HK-2 (cell line): Measurements from ENCODE around the gene CEP104.

Source experiments
- DNase-seq: peaks from one replicate; pipeline ENCODE4 v3.0.0-alpha.2; 2018; ENCODE audit not compliant: unreplicated experiment

CEP104 gene

DNA sequence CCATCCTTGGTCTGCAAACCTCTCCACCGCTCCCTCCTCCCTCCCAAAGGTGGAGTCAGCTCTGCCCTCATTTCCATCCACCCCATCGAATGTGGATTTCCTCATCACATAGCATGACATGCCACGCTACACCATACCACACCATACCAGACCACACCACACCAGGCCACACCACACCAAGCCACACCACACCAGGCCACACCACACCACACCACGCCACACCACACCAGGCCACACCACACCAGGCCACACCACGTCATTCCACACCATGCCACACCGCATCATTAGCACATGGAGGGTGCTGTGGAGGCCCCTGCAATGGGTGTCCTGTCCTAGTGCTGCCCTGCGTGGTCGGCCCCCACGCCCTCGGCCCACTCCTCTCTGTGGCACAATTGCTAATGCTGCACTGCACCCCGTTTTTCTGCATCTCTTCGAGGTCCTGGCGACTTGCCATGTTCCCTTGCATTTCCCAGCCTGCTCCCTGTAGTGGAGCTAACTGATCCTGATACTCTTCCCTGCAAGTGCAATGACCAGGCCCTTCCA is 11.5 kb upstream of the CEP104 start:
- no peak for DNase-seq

- DNase-seq: no peak
These were observed 8.7 kb upstream of the CEP104 start for GRCh38 chr1:3865606-3866160.

- no peak for DNase-seq
These were observed 7.9 kb upstream of the CEP104 start for GRCh38 chr1:3864884-3865283.

DNA sequence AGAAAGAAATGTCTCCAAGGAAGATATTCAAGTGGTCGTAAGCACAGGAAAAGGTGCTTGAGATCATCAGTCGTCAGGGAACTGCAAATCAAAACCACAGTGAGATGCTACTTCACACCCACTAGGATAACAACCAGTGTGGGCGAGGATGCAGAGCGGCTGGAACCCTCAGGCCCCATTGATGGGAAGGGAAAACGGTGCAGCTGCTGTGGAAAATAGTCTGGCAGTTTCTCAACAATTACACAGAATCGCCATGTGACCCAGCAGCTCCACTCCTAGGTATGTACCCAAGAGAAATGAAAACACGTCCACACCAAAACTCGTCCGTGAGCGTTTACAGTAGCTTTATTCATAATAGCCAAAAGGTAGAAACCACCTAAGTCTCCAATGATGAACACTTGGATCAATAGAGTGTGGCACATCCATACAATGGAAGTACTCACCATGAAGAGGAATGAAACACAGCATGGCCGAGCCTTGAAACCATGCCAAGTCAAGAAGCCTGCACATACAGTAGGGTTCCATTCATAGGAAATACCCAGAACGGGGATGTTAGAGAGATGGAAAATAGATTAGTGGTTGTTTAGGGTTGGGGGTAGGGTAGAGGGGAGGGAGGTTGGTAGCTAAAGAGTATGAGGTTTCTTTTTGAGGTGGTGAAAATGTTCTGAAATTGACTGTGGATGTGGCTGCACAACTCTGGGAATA is 6.4 kb upstream of the CEP104 start:
- DNase-seq: no peak

DNA sequence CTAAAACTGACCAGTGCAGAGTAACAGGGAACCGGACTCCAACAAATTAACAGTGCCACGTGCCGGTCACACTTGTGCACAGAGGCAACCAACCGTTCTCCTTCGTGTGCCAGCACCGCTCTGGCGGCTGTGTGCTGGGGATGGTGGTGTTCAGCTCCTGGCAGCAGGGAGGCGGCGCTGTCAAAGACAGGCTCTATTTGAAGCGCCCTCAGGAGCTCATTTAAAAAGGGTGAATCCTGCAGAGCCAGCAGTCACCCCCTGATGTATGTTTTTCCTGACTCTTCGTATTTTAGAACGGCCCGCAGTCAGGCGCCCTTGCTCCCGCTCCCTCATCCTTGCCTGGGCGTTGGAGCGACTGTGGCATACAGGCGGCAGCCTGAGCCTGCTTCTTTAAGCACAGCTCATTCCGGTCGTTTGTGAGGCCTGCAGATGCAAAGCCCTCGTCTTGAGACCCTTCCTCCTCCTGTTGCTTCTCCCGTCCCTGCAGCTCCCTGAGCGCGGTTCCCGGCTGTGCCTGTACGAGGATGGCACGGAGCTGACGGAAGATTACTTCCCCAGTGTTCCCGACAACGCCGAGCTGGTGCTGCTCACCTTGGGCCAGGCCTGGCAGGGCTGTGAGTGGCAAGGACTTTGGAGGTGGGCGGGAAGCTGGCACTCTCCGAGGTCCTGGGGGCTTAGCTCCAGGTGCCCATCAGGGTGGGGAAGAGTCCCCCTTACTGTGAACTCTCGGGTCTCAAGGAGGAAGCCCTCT is 1.4 kb upstream of the CEP104 start:
- DNase-seq: peak; percentile 27

DNA sequence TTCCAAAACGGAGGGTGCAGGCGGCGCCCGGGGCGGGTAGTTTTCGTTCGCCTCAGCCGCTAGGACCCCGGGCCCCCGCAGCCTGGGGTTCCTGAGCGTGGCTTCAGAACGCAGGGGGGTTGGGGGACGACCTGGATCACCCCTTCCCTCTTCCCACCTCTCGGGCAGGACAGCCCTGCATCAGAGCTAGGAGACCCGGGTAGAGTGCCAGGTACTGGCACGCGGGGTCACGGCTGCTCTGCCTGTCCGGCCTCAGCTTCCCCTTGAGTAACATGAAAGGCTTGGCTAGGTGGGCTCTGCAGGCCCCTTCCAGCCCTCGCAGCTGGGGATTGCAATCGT is 749 bp upstream of the CEP104 start:
- peak; percentile 18 for DNase-seq

- DNase-seq: no peak
These were observed 4.1 kb downstream of the CEP104 start for GRCh38 chr1:3852711-3853485.

DNA sequence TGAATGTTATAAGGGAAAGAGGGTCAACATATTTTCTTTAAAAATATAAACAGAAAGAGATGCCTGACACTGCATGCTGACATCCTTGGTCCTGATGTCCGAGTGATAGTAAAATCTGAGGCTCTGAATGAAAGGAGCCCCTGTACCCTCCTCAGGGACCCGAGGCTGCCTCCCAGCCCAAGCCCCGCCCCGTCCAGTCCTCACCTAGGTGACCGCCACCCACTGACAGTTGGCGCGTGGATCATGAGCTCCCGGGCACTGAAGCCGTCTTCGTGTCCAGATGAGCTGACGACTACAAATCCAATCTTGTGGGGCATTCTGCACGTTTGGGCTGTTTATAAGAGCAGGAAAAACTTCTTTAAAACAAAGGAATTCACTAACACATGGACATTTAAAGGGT is 4.9 kb downstream of the CEP104 start:
- DNase-seq: no peak

GRCh38 chr1:3851292-3851691 is 5.7 kb downstream of the CEP104 start:
- no peak for DNase-seq

- no peak for DNase-seq
These were observed 6.2 kb downstream of the CEP104 start for GRCh38 chr1:3850857-3851256.

DNA sequence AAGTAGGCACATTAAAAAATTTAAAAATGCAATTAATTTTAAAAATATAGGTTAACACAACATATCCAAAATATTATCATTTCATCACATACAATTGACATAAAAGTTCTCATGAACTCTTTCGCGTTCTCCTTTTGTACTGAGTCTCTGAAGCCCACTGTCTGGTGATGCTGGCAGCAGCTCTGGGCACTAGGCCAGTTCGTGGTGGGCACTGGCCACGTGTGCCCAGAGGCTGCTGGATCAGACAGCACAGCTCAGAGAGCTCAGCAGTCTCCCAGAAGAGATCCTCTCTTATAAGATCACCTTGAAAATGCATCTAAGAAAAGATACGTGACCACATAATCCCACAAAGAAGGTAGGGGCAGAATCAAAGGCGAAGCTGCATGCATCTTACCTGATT is 9.9 kb downstream of the CEP104 start:
- no peak for DNase-seq

- DNase-seq: no peak
These were observed 10.5 kb downstream of the CEP104 start for GRCh38 chr1:3846541-3846940.

DNA sequence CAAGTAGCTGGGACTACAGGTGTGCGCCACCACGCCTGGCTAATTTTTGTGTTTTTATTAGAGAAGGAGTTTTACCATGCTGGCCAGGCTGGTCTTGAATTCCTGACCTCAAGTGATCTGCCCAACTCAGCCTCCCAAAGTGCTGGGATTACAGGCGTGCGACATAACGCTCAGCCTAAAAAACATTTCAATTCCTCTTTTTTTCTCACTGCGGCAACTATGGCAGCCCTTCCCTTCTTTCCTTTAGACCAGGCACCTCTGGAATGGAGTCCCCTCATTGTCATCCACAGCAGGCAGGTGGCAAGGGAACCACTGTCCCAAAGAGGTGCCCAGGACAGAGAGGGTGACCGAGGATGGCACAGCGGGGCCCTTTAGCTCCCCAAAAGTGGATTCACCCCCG is 14.1 kb downstream of the CEP104 start:
- no peak for DNase-seq

DNA sequence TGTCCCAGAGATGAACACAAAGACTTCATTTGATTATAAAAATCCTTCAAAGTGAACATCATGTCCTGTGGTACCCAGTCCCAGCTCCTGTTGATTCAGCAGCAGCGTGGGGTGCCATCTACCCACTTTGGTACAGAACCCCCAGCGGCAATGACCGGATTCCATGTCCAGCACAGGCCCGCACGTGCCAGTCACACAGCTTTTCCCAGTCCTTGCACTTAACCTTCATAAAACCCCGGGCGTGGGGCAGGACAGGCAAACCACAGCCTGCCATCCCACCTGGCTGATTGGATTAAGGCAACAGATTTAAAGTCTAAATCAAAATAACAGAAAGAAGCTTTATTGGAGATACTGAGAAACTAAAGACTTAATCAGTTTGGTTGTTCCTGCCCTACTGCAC is 15.5 kb downstream of the CEP104 start:
- DNase-seq: no peak

GRCh38 chr1:3838788-3839187 is 18.2 kb downstream of the CEP104 start:
- DNase-seq: no peak

GRCh38 chr1:3837685-3838084 is 19.3 kb downstream of the CEP104 start:
- DNase-seq: no peak

GRCh38 chr1:3837200-3837599 is 19.8 kb downstream of the CEP104 start:
- DNase-seq: no peak

- no peak for DNase-seq
These were observed 20.6 kb downstream of the CEP104 start for GRCh38 chr1:3836421-3836820.

GRCh38 chr1:3834701-3835100 is 22.3 kb downstream of the CEP104 start:
- no peak for DNase-seq

DNA sequence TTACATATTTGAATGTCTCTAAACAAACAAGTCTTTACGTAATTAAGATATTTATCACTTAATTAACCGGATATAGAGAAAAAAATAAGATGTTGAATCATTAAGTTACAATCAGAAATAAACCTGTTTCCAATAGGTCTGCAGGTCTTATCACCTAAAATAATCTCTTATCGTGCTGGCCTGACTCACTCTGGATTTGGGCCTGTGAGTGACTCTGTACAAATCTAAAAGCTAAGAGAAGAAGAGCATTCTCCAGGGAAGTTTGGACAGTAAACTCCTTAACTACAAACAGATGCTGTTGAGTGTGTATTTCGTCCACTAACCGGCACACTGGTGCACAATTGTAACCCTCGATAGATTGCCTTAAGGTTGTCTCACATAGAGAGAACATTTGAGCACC is 25.3 kb downstream of the CEP104 start:
- no peak for DNase-seq

DNA sequence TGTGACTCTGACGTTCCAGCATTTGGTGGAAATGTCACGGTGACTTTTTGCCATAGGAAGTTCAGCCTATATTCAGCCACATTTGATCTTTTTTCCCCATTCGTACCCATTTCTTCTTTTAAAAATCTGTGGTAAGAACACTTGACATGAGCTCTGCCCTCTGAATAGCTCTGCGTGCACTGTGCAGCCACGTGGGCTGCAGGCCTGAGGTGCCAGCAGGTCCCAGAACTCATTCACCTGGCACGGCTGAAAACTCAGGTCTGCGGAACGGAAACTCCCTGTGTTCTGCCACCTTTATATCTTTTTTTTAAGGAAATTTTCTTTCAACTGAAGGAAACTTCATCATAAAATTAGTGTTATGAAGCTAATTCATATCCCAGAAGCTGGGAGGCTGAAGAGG is 28.6 kb downstream of the CEP104 start:
- no peak for DNase-seq

- DNase-seq: no peak
These were observed 29.2 kb downstream of the CEP104 start for GRCh38 chr1:3827813-3828307.
